ENCODE measurements around the gene CAPN11. TPM values are rescaled to one million over a fixed set of nuclear protein-coding genes. Genes with fewer than 3 reads are reported as not detected.
A peak's percentile ranks its signal among the peaks of the same experiment; 100 is the strongest.

Gene CAPN11
- total and polyA plus RNA-seq, 10 of the 15 experiments (the other 5 are each of a cell fraction or from before 2014, with no cell fraction given) = 0.05 to 0.44 (median 0.31) TPM

GRCh38 chr6:44128020-44128917 lies 30.4 kb upstream of the CAPN11 start:
- peaks cover 6% of the 10 kb centered on the region; the same call in 1 of the 2 replicates for H4K20me1 ChIP-seq (ENCODE audit: control insufficient read depth, insufficient read depth)
- H3K4me1 ChIP-seq (ENCODE audit: control insufficient read depth, insufficient read depth, low read length) = peaks cover 27% of the 10 kb centered on the region
- POLR2A ChIA-PET = interaction anchor here (1.0 kb wide), 1 partner anchor 119 kb away, joined by 3 read pairs; the partner anchor contains the start of gene HSP90AB1
- no peak overlapping the region for H2AFZ ChIP-seq (ENCODE audit: control insufficient read depth, low read depth, low read length)
- WGBS (ENCODE audit: insufficient coverage, insufficient replicate concordance, low lambda C conversion rate, missing lambda C conversion rate) = 11% methylated on average over 49 of the region's 49 CpGs
- peak overlapping the region; percentile 89 for H3K4me2 ChIP-seq (ENCODE audit: control insufficient read depth, insufficient read depth)
- H3K9me3 ChIP-seq (replicated peaks; ENCODE audit: control insufficient read depth, insufficient read depth, low read length) = no peaks in the 10 kb centered on the region
- SMC1A ChIA-PET (ENCODE audit: uncharacterized antibody, unreplicated experiment) = interaction anchor here (1.0 kb wide), 1 partner anchor 10 kb away, joined by 3 read pairs; no protein-coding TSS in a partner anchor
- no peak overlapping the region for H3K27ac ChIP-seq (ENCODE audit: control insufficient read depth, insufficient read depth)
- in situ Hi-C loops (cut with MboI) (no loop called here), intact Hi-C loops (cut with micrococcal nuclease; ENCODE audit: unreplicated experiment) (no loop called here)
- TF ChIP-seq MEF2A (IDR thresholded peaks at IDR 0.05; ENCODE audit: insufficient read depth, low read depth, low read length) (no peak), HDGF (IDR thresholded peaks at IDR 0.05) (0 out of 2 replicates have a peak, but pooled peaks have one; percentile 43), ZNF592 (IDR thresholded peaks at IDR 0.05) (no peak), TCF12 (IDR thresholded peaks at IDR 0.05; ENCODE audit: low read depth, low read length) (0 out of 2 replicates have a peak, but pooled peaks have one; percentile 5), CBFB (IDR thresholded peaks at IDR 0.05; ENCODE audit: low read depth) (no peak), EGR1 (IDR thresholded peaks at IDR 0.05; ENCODE audit: borderline replicate concordance in 1 of 2, low read depth in 2 of 2, low read length in 2 of 2) (0 out of 3 replicates have a peak, but pooled peaks of 1 of the 2 experiments have one; percentile 23), MTA2 (IDR thresholded peaks at IDR 0.05; ENCODE audit: low read depth) (no peak), ZNF622 (IDR thresholded peaks at IDR 0.05) (no peak)
- DNase-seq (ENCODE audit: low read depth, low spot score) = no peak
- no peak for FAIRE-seq
- BruUV-seq (replicated peaks) = no TSS peak
- H3K9ac ChIP-seq (ENCODE audit: control insufficient read depth, insufficient read depth, low read length) = peak overlapping the region; percentile 72
- peak overlapping the region; percentile 97 for H3K4me3 ChIP-seq
- H3K27me3 ChIP-seq (replicated peaks in 1 of 2; ENCODE audit: control insufficient read depth in 2 of 2, insufficient read depth in 2 of 2, low read length in 1 of 2) = no peaks in the 10 kb centered on the region
- peak; percentile 61 for ATAC-seq
- CTCF ChIA-PET = interaction anchor here (2.2 kb wide), 1 partner anchor 31 kb away, joined by 6 read pairs; no protein-coding TSS in a partner anchor
- RAD21 ChIA-PET (ENCODE audit: unreplicated experiment) = interaction anchor here (0.8 kb wide), 1 partner anchor 31 kb away, joined by 6 read pairs; no protein-coding TSS in a partner anchor
- peaks cover 53% of the 10 kb centered on the region for H3K79me2 ChIP-seq (ENCODE audit: control insufficient read depth, insufficient read depth, low read length)
- H3K36me3 ChIP-seq (ENCODE audit: control insufficient read depth in 2 of 2, insufficient read depth in 2 of 2, low read length in 1 of 2) = 0 out of 4 replicates have a peak, but pooled peaks cover 0 to 6% of the 10 kb centered on the region in 2 experiments

Data from GM12878 (cell line).